ENCODE results near the gene FOLR3.

GRCh38 chr11:72102631-72102945, 32.9 kb upstream of the FOLR3 start:
- TF ChIP-seq CTCF (conservative IDR thresholded peaks at IDR 0.05; ENCODE audit: low read depth in 2 of 2) (no peak), POLR2AphosphoS5 (IDR thresholded peaks at IDR 0.05; ENCODE audit: low read depth) (no peak), EZH2phosphoT487 (IDR thresholded peaks at IDR 0.05; ENCODE audit: unreplicated experiment) (no peak), EZH2 (IDR thresholded peaks at IDR 0.05; ENCODE audit: low read depth, unreplicated experiment) (no peak), CREB1 (CRISPR knock-in tag; IDR thresholded peaks at IDR 0.05; ENCODE audit: low read depth) (no peak), REST (IDR thresholded peaks at IDR 0.05; ENCODE audit: unreplicated experiment) (no peak), STAT1 (IDR thresholded peaks at IDR 0.05; ENCODE audit: unreplicated experiment) (no peak), JUNB (IDR thresholded peaks at IDR 0.05; ENCODE audit: unreplicated experiment) (no peak), ETS1 (IDR thresholded peaks at IDR 0.05) (no peak), ZNF331 (CRISPR knock-in tag; IDR thresholded peaks at IDR 0.05; ENCODE audit: low read depth) (no peak), NANOG (IDR thresholded peaks at IDR 0.05; ENCODE audit: borderline replicate concordance) (no peak)

All from GM23338 (cell line).